ENCODE data around the gene RBBP8NL. TPM values are rescaled to one million over a fixed set of nuclear protein-coding genes. Genes with fewer than 3 reads are reported as not detected.

The RBBP8NL gene
- total and polyA plus RNA-seq, 2 of the 8 experiments (the other 6 are each of a cell fraction or from before 2014, with no cell fraction given), result 0.43 to 0.48 TPM

GRCh38 chr20:62410746-62411478 is 16.4 kb downstream of the RBBP8NL start:
- Histone ChIP-seq H2AFZ (ENCODE audit: low read length) (no peak overlapping the region), H3K36me3 (ENCODE audit: control insufficient read depth in 2 of 4, insufficient read depth in 4 of 4, low read length in 3 of 4) (no peaks in the 10 kb centered on the region), H3K23ac (ENCODE audit: insufficient read length) (no peak overlapping the region), H3K14ac (ENCODE audit: insufficient read length) (no peak overlapping the region), H3K4me3 (ENCODE audit: extremely low read depth in 1 of 4, insufficient read depth in 2 of 4, low read depth in 3 of 4, low read length in 4 of 4) (no peak overlapping the region), H2BK5ac (ENCODE audit: low read depth, low read length) (no peak overlapping the region), H3K18ac (ENCODE audit: extremely low read depth, low read length) (no peak overlapping the region), H2BK12ac (ENCODE audit: low read depth, low read length) (no peak overlapping the region; the same call in 1 of the 2 replicates), H2BK15ac (ENCODE audit: low read length) (no peak overlapping the region), H4K20me1 (replicated peaks in 1 of 2; ENCODE audit: control insufficient read depth in 1 of 2, insufficient read depth in 2 of 2, low read length in 2 of 2) (peaks cover 0 to 9% of the 10 kb centered on the region in 2 experiments), H2BK120ac (replicated peaks; ENCODE audit: low read depth, low read length) (no peak overlapping the region), H3K27ac (ENCODE audit: low read depth, low read length) (no peak overlapping the region), H4K91ac (replicated peaks; ENCODE audit: insufficient read length, low read length) (peak overlapping the region; percentile 54), H4K8ac (ENCODE audit: extremely low read depth, insufficient read depth, low read length) (peak overlapping the region; percentile 35; the same call in 1 of the 2 replicates), H3K4ac (replicated peaks; ENCODE audit: insufficient read length, low read depth, low read length) (no peak overlapping the region), H3K79me1 (ENCODE audit: low read depth, low read length) (no peaks in the 10 kb centered on the region), H2BK20ac (ENCODE audit: low read length) (no peak overlapping the region), H3K79me2 (ENCODE audit: control insufficient read depth in 1 of 2, insufficient read depth in 2 of 2, low read length in 2 of 2) (no peaks in the 10 kb centered on the region), H3K56ac (replicated peaks; ENCODE audit: insufficient read length, low read depth, low read length) (no peak overlapping the region), H2AK5ac (ENCODE audit: low read depth, low read length) (no peak overlapping the region), H3K9me3 (ENCODE audit: insufficient read depth in 2 of 2, low read depth in 1 of 2, low read length in 1 of 2) (no peaks in the 10 kb centered on the region), H3K4me1 (replicated peaks in 1 of 4; ENCODE audit: control insufficient read depth in 3 of 4, insufficient read depth in 4 of 4, low read length in 3 of 4) (peaks cover 0 to 21% (median 6%) of the 10 kb centered on the region in 4 experiments; a peak in 6 of 7 replicates), H3K9ac (replicated peaks in 1 of 4; ENCODE audit: extremely low read depth in 1 of 4, low read depth in 3 of 4, low read length in 3 of 4) (no peak overlapping the region), H3K4me2 (ENCODE audit: insufficient read depth in 1 of 2, low read depth in 2 of 2, low read length in 2 of 2) (peak overlapping the region in 1 of 2 experiments; percentile 50; a peak in 1 of 4 replicates), H4K5ac (ENCODE audit: insufficient read length, low read depth, low read length) (no peak overlapping the region), H3K23me2 (ENCODE audit: low read depth, low read length) (no peaks in the 10 kb centered on the region; the same call in 1 of the 2 replicates), H3K27me3 (replicated peaks in 1 of 4; ENCODE audit: control insufficient read depth in 3 of 4, extremely low read depth in 1 of 4, insufficient read depth in 3 of 4, low read length in 3 of 4) (peaks cover 0 to 8% (median 1%) of the 10 kb centered on the region in 4 experiments; a peak in 2 of 7 replicates)
- ChIA-PET POLR2A (ENCODE audit: partially characterized antibody) (interaction anchor here (1.2 to 4.0 kb wide), 4 partner anchors 10 to 43 kb away, joined by 3 to 25 read pairs (median 4); no protein-coding TSS in a partner anchor), CTCF (ENCODE audit: partially characterized antibody) (interaction anchor here (0.6 to 7.1 kb wide), 30 partner anchors 9 to 259 kb away, joined by 3 to 104 read pairs (median 6); partner anchors contain the start of gene RBBP8NL)
- no peak for DNase-seq (ENCODE audit: low read depth in 1 of 2, low spot score in 2 of 2)
- 85% methylated on average over 16 of the region's 19 CpGs; no CpG with 5 or more reads in 1 of the 2 experiments for WGBS, 2 experiments (ENCODE audit: extremely low coverage in 1 of 2, insufficient coverage in 1 of 2, insufficient read length in 1 of 2, insufficient replicate concordance in 2 of 2, low coverage in 1 of 2, low lambda C conversion rate in 2 of 2, missing lambda C conversion rate in 1 of 2)
- TF ChIP-seq JUND (IDR thresholded peaks at IDR 0.05; ENCODE audit: low read length) (no peak), SRF (IDR thresholded peaks at IDR 0.05; ENCODE audit: low read depth, low read length) (no peak), CHD1 (IDR thresholded peaks at IDR 0.05; ENCODE audit: low read depth, low read length) (no peak), SP4 (IDR thresholded peaks at IDR 0.05; ENCODE audit: low read length) (no peak), FOSL1 (IDR thresholded peaks at IDR 0.05; ENCODE audit: insufficient read depth, low read depth, low read length) (no peak), EP300 (IDR thresholded peaks at IDR 0.05; ENCODE audit: borderline replicate concordance in 1 of 2, low read depth in 2 of 2, low read length in 2 of 2) (no peak), USF2 (IDR thresholded peaks at IDR 0.05; ENCODE audit: low read length) (no peak), BRCA1 (IDR thresholded peaks at IDR 0.05; ENCODE audit: low read depth, low read length) (no peak), PHF8 (conservative IDR thresholded peaks at IDR 0.05; ENCODE audit: low read depth, low read length) (no peak), ATF3 (IDR thresholded peaks at IDR 0.05; ENCODE audit: insufficient read depth, low read depth, low read length) (no peak)
- FAIRE-seq, result no peak

All from H1 (cell line).